GM18505 (cell line): Measurements from ENCODE around the gene SRSF5.
A peak's percentile ranks its signal among the peaks of the same experiment; 100 is the strongest.
"Not testable (repeated sequence)": the region's sequence is repeated elsewhere in the genome, so short reads cannot be mapped to it uniquely, and the experiment has no call there.

Source experiments
- ATAC-seq: cut with Tn5 transposase; IDR thresholded peaks from one replicate; pipeline ENCODE4 v1.9.1; 2021; ENCODE audit not compliant: unreplicated experiment
- POLR2A ChIP-seq: IDR thresholded peaks from 4 replicates; pipeline ENCODE4 v1.6.1; 2011; ENCODE audit warnings: borderline replicate concordance; ENCODE audit not compliant: insufficient read depth, insufficient read length; ENCODE audit errors: extremely low read depth

The SRSF5 gene

DNA sequence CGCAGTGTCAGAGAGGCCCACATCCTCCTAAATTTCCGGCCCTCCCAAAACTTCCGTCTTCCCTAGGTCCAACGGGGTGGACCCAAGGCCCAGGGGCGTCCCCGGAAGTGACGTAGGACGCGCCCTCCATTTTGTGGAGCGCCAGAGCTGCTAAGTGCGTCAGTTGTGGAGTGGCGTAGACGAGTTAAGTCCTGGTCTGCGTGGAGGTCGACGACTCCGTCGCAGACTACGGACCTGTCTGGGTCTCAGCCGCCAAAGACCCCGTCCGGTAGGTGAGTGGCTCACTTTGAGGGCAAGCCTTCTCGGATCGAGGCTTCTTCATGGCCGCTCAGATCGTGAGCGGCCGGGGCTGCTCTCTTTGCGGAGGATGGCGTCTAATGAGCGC is at the start of gene SRSF5:
Gene SRSF5 (plus strand): TSS at position 159 of the 385 bp plus-strand sequence. CDS start 1,015 bp downstream, outside the sequence.
- ATAC-seq = peak; percentile 67
- peak; percentile 99 for TF ChIP-seq POLR2A

DNA sequence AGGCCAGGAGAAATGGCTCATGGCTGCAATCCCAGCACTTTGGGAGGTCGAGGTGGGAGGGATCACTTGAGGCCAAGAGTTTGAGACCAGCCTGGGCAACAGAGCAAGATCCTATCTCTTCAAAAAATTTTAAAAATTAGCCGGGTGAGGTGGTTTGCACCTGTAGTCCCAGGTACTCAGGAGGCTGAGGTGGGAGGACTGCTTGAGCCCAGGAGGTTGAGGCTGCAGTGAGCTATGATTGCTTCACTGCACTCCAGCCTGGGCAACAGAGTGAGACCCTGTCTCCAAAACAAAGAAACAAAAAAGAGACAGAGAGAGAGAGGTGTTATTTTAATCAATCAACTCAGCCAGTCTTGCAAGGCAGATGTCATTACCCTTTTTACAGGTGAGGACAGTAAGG is 48.3 kb upstream of the SRSF5 start:
- ATAC-seq = not testable (repeated sequence)

DNA sequence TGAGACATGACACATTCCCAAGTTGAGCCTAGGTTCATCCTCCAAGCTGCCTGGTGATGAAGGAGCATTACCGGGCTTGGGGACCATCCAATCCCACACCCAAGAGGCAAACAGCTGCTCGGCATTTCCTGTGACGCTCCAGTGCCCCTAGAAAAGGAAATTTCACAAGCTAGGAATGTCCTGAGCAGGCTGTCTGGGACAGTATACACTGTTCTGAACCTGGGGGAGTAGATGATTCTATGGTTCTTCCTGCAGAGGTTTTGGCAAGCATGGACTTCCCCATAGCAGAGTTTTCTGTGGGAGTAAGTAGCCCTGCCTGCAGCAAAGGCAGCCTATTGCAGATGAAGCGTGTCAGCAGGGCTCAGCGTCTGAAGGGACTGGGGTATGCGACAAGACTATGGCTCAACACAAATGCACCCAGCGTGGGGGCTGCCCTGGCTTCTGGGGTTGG is 47.4 kb upstream of the SRSF5 start:
- TF ChIP-seq POLR2A = no peak
- no peak for ATAC-seq

DNA sequence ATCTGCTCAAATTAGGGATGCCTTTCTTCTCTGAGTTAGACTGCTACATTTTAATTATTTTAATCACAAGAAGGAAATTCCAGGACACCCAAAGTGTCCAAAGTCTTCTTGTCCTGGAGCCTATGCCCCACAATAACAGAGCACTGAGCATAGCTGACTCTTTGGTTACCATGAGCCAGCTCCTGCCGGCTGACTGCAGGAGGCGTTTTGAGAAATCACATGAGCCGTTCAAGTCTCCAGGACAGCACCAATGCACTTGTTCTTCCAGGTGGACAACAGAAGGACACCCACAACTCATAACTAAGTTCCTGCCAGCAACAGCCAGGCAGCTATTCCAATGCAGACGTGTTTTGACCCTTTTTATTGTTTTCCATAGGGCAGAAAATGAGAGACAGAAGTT is 46.0 kb upstream of the SRSF5 start:
- no peak for ATAC-seq
- TF ChIP-seq POLR2A = no peak

DNA sequence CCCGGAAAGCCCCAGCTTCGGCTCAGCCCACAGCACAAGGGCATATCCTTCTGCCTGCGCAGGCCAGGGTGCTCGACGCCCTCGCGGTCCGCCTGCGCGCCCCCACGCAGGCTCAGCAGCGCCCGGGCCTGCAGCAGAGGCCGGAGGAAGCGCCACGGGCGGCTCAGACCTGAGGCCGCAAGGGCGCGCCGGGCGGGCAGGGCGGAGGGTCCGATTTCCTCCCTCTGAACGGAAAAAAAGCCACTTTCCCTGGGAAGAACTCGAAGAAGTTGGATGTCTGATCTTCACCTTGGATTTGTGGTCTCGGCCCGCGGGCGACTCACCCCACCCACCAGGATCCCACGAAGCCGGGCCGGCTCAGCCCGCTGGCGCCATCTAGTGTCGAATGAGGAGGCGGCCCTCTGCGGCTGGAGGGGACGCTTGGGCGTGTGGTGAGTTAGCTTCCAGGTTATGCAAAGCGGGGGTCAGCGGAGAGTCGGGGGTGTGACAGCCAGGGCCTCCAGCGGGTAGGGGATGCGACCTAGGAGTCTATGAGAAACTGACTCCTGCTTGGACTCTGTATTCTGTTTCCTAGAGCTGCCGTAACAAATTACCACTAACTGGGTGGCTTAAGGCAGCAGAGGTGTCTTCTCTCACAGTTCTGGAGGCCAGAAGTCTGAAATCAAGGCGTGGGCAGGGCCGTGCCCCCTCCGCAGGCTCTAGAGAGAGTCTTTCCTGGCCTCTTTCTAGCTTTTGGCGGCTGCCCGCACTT is 40.0 kb upstream of the SRSF5 start:
- peak; percentile 77 for ATAC-seq

DNA sequence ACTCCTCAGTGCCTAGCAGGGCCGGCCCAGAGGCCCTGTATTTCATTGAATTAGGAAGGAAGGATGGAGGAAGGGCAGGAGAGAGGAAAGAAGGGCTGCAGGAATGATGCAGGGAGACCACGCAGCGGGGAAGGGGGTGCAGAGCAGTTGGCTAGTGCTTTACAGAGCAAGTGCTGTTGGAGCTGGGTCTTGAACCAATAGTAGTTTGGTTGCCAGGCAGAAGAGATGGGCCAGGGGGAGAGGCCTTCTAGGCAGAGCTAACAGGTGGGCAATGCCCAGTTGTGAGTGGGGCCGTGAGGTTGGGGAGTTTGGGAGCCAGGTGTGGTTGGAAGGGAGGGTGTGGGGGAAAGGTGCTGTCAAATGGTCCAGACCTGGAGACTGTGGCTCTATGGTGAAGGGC is 39.1 kb upstream of the SRSF5 start:
- no peak for ATAC-seq
- no peak for TF ChIP-seq POLR2A

More for the DNA sequence above, 40.0 kb upstream of the SRSF5 start:
- no peak for TF ChIP-seq POLR2A

DNA sequence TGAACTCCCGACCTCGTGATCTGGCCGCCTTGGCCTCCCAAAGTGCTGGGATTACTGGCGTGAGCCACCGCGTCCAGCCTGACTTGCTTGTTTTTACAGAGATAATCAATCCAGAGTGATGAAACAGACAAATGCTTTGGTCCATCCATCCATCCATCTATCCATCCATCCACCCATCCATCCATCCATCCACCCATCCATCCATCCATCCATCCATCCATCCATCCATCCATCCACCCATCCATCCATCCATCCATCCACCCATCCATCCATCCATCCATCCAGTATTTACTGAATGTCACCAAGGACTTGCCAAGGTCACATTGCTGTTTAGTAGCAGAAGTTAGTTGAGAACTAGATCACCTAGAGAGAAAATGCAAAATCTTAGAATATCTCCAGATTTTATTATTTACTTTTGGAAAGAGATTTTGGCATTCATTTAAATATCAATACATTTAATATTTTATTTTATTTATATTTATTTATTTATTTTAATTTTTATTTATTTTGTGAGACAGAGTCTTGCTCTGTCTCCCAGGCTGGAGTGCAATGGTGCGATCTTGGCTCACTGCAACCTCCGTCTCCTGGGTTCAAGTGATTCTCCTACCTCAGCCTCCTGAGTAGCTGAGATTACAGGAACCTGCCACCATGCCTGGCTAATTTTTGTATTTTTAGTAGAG is 34.9 kb upstream of the SRSF5 start:
- ATAC-seq = not testable (repeated sequence)

DNA sequence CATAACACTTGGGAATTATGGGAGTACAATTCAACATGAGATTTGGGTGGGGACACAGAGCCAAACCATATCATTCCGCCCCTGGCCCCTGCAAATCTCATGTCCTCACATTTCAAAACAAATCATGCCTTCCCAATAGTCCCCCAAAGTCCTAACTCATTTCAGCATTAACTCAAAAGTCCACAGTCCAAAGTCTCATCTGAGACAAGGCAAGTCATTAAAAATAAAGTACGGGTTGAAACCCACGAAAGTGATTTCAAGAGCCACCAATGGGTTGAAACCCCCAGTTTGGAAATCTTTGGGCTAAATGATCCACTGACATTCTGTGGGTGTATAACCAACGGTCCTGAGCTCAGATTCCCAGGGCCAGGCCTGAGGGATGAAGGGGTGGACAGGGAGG is 30.5 kb upstream of the SRSF5 start:
- not testable (repeated sequence) for ATAC-seq

DNA sequence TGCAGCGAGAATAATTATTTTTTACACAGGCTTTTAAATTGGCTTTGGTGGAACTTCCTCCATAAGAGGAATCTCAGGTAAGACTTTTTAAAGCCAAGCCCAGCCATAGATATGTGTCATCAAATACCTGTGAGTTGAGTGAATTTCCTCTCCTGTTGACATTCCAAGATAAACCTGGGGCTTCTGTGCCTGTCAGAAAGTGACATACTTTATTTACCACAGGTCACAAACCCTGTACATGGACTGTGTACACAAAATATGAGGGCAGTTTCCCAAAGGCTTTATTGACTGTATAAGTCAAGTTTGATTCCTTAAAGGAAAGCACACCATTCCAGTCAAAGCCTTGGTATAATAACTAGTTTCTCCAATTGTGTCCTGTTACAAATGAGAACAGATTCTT is 25.9 kb upstream of the SRSF5 start:
- ATAC-seq = no peak
- no peak for TF ChIP-seq POLR2A

DNA sequence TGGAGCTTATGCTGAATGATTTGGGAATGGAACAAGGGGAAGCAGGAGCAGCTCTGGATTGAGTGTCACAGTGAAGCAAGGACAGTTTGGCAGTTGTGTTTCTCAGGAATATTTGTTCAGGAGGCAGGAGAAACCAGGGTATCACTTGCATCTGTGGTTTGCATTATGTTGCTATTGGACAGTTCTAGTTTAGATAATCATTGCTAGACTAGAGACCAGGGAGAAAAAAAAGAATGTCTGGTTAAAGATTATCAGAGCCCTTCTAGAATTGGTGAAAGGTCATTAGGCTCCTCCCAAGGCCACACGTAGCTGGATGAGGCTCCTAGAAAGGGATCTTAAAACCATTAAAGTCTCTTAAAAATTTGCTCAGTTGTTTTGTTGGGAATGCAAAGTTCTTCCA is 17.0 kb upstream of the SRSF5 start:
- ATAC-seq = no peak

DNA sequence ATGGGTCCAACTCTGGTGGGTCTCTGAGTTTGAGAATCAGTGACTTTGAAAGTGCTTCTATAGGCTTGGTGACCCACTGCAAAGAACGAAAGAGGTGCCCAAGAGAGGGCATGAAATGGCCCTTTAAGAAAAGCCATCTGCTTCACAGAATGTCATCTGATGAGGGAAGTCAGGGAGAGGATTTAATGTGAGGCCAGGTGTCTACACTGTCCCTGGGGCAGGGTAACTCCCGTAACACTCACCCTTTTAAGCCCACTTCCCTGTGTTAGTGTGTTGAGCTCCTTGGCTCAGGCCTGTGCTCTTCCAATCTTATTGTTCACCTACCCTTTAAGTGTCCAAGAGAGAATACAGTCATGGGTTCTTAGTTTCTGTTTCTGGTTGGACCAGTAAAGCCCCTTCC is 16.4 kb upstream of the SRSF5 start:
- TF ChIP-seq POLR2A = no peak
- no peak for ATAC-seq

More for the DNA sequence above, 17.0 kb upstream of the SRSF5 start:
- no peak for TF ChIP-seq POLR2A

DNA sequence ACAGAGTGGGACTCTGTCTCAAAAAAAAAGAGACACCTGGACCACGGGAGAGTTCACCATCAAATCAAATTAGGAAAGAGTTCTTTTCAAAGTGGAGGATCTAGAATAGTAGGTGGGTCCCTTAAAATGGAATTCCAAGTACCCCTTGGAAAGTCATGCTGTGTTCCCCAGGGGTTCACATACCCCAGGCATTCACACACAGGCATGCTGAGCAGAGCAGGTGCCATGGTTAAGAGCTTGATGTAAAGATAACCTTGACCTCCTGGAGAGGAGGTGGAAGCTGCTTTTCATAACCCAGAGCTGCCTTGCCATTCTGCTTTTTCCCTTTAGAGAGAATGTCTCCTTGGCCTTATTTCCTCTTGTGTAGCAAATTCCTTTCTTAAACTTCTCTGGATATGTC is 14.2 kb upstream of the SRSF5 start:
- ATAC-seq = no peak

DNA sequence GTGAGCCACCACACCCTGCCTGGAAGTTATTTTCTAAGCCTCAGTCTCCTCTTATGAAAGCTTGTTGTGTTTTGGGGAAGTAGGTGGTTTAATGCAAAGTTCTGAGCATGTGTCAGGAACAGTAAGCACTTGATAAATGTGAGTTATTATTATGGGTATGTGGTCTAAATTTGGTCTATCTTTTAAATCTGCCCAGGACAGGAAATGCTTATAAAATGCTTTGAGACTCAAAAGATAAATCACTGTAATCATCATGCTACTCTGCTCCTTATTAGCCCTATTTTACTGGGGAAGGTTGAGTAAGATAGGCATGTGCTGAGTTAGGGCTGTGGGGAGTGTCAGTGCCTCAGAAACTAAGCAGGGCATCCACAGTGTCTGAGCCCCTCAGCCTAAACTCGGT is 13.1 kb upstream of the SRSF5 start:
- ATAC-seq = no peak
- TF ChIP-seq POLR2A = no peak

More for the DNA sequence above, 14.2 kb upstream of the SRSF5 start:
- TF ChIP-seq POLR2A = no peak

DNA sequence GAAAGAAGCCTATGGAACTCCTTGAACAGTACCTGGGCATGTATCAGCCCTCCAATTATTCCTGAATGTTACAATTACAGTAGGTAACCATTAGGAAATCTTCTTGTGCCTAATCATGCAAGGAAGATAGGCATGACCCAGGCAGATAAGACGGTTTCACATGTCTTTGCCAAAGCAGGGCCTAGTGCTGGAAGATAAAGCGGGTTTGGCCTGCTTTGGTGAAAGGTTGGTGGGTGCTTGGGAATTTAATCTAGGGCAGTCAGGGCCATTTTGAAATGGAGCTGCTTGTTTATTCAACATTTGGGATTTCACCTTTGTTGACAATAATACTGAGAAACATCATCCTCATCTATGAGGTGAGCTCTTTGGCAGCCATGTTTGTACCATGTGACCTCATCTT is 12.5 kb upstream of the SRSF5 start:
- TF ChIP-seq POLR2A = no peak
- no peak for ATAC-seq
